K562 (cell line): ENCODE results near the gene C21orf58. TPM values are rescaled to one million over a fixed set of nuclear protein-coding genes. Genes with fewer than 3 reads are reported as not detected.

ENCODE experiments used
- CCNT2 ChIP-seq: IDR thresholded peaks from 2 replicates; pipeline ENCODE4 v1.6.1; 2011; ENCODE audit warnings: borderline replicate concordance, low read depth, mild to moderate bottlenecking, moderate library complexity, mixed read lengths, low read length; ENCODE audit not compliant: insufficient read length; ENCODE audit errors: extremely low read depth
- GABPB1 ChIP-seq: sonication (generic); formaldehyde crosslinking; IDR thresholded peaks from 2 replicates; pipeline ENCODE4 v1.8.0; 2022; ENCODE audit warnings: mild to moderate bottlenecking, missing genetic modification reagents
- HMG20B ChIP-seq: fragments of 250-450 bp; sonication (Bioruptor Pico); IDR thresholded peaks from 2 replicates; pipeline ENCODE4 v1.5.0; 2021; ENCODE audit warnings: mild to moderate bottlenecking
- JUN ChIP-seq, 2 experiments: sonication (generic) in 1 of 2; formaldehyde crosslinking in 1 of 2; IDR thresholded peaks; 2 replicates each; pipeline versions ENCODE4 v1.6.1 to v1.8.0; 2012 to 2022; ENCODE audit warnings: borderline replicate concordance in 2 of 2, mild to moderate bottlenecking in 2 of 2, improper control_type of control experiment in 1 of 2, low read depth in 1 of 2, low read length in 1 of 2, missing genetic modification reagents in 1 of 2
- MGA ChIP-seq: fragments of 450-650 bp; IDR thresholded peaks from 2 replicates; pipeline ENCODE4 v1.6.1; 2016; ENCODE audit warnings: mild to moderate bottlenecking, moderate library complexity
- POLR2AphosphoS2 ChIP-seq: IDR thresholded peaks from 2 replicates; pipeline ENCODE4 v1.6.1; 2012; ENCODE audit warnings: low read length, improper control_type of control experiment
- TFAM ChIP-seq: fragments of 250-450 bp; sonication (Bioruptor Pico); conservative IDR thresholded peaks from 2 replicates; pipeline ENCODE4 v1.5.0; 2021; ENCODE audit warnings: mild to moderate bottlenecking, moderate library complexity
- ZEB2 ChIP-seq: fragments of 450-650 bp; IDR thresholded peaks from 2 replicates; pipeline ENCODE4 v1.6.1; 2016
- ZFP36 ChIP-seq: fragments of 150-350 bp; IDR thresholded peaks from 2 replicates; pipeline ENCODE4 v1.6.1; 2018; ENCODE audit warnings: low read length, low read depth; ENCODE audit not compliant: partially characterized antibody
- ZNF143 ChIP-seq: sonication (generic); formaldehyde crosslinking; IDR thresholded peaks from 2 replicates; pipeline ENCODE4 v1.9.0; 2022; ENCODE audit warnings: mild to moderate bottlenecking, missing genetic modification reagents
- ZNF639 ChIP-seq, 2 experiments: fragments of 200-800 bp in 1 of 2; sonication (Bioruptor generic) in 1 of 2; sonication (generic) in 1 of 2; formaldehyde crosslinking in 1 of 2; IDR thresholded peaks in 1 of 2; conservative IDR thresholded peaks in 1 of 2; 2 replicates each; pipeline versions ENCODE4 v1.5.0 to v1.6.1; 2016 to 2020; ENCODE audit warnings: missing compliant biosample characterization in 1 of 2, missing genetic modification characterization in 1 of 2, missing genetic modification reagents in 1 of 2
- polyA plus RNA-seq, 8 experiments: library from polyadenylated mRNA; depleted of rRNA in 4 of 8; stranded (reverse) in 5 of 8; unstranded in 3 of 8; fragments of >200 nt; fragmentation: Nextera tagmentation in 2 of 8; fragmentation: Illumina TruSeq in 1 of 8; extraction: Ambion mirVana in 2 of 8; extraction: Trizol in 1 of 8; gene quantifications; 2 replicates each; pipeline versions ENCODE4 v1.2.1 to v1.2.3, GENCODE V29; 2011 to 2014; ENCODE audit warnings: inconsistent platforms in 1 of 8, missing spikeins in 1 of 8
- total RNA-seq, 7 experiments: library from RNA; depleted of rRNA in 6 of 7; stranded (reverse); fragments of >200 nt in 6 of 7; fragmentation: Illumina TruSeq in 2 of 7; extraction: Trizol in 2 of 7; gene quantifications; 2 replicates each; pipeline versions ENCODE4 v1.2.1 to v1.2.3, GENCODE V29; 2011 to 2021; ENCODE audit warnings: low replicate concordance in 1 of 7

The C21orf58 gene
- total and polyA plus RNA-seq, 9 of the 15 experiments (the other 6 are each of a cell fraction or from before 2014, with no cell fraction given) = 1.2 to 30.5 (median 12.4) TPM

- TF ChIP-seq MGA = peak; percentile 96
- peak; percentile 99 for TF ChIP-seq GABPB1 (CRISPR knock-in tag)
- peak; percentile 14 for TF ChIP-seq ZFP36
- no peak for TF ChIP-seq TFAM (CRISPR knock-in tag)
- peak; percentile 93 for TF ChIP-seq CCNT2
- no peak for TF ChIP-seq HMG20B (CRISPR knock-in tag)
- peak; percentile 76; the same call in 1 of the 2 replicates for TF ChIP-seq POLR2AphosphoS2
- TF ChIP-seq ZNF143 (CRISPR knock-in tag) = peak; percentile 58
- peak; percentile 89 for TF ChIP-seq ZEB2
- TF ChIP-seq JUN (IDR thresholded peaks at IDR 0.05; ENCODE audit: borderline replicate concordance, low read depth, low read length) = peak; percentile 55; the same call in 1 of the 2 replicates
- TF ChIP-seq JUN (CRISPR knock-in tag; IDR thresholded peaks at IDR 0.05; ENCODE audit: borderline replicate concordance) = peak; percentile 88; the same call in 1 of the 2 replicates
- TF ChIP-seq ZNF639 (CRISPR knock-in tag; conservative IDR thresholded peaks at IDR 0.05 in 1 of 2, IDR thresholded peaks at IDR 0.05 in 1 of 2) = peak in 1 of 2 experiments; percentile 100; a peak in 3 of 4 replicates
Measured at GRCh38 chr21:46285761-46286647, 37.7 kb downstream of the C21orf58 start, which contains the start of gene YBEY (continued).
